GM19328 (cell line): ENCODE results near the gene ZNF280C.

Experiments
- ATAC-seq: cut with Tn5 transposase; IDR thresholded peaks from one replicate; pipeline ENCODE4 v1.9.1; 2021; ENCODE audit warnings: mild to moderate bottlenecking, moderate library complexity; ENCODE audit not compliant: unreplicated experiment

The ZNF280C gene

DNA sequence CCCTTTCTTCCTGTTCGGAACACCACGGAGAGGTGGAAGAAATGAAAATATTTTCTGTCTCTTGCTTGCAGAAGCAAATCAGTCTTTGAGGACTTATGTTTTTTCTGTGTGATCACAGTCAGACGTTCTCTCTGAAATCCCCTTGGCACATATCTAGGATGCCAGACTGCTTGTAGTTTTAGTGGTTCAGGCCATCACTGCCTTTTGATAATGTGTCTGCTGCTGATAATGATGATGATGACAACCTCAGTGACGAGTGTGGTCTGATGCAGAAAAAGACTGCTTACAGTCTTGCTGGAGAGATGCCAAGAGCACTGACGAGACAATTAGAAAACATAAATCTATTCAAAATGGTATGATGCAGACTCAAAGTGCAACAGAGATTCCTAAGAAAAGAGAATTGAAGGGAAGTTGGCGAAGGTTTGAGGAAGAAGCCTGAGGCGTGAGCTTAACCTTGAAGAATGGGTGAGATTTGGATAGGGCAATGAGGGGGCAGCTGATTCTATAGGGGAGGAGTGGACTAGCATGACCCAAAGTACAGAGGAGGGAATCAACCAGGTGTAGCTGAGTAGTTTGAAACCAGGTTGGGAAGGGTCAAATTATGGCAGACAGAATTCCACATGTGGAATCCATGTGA is 89.0 kb downstream of the ZNF280C start:
- no peak for ATAC-seq

DNA sequence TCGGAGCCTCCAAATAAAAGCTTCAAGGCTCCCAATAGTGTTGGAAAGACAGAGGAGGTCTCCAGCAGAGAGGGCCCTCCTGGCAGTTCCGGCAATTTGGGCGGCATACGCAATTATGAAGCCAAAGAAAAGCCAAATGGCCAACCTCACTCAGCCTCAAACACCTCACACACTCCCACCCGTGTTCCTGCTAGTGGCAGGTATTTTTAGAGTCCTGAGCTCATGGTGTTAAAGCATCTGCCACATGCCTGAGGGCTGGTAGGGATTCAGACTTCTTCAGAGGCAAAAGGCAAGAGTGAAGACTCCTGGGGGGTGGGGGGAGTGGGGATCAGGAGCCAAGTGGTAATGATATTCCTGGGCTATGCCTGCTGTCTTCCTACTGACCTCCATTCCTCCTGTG is 89.5 kb downstream of the ZNF280C start:
- ATAC-seq: no peak

DNA sequence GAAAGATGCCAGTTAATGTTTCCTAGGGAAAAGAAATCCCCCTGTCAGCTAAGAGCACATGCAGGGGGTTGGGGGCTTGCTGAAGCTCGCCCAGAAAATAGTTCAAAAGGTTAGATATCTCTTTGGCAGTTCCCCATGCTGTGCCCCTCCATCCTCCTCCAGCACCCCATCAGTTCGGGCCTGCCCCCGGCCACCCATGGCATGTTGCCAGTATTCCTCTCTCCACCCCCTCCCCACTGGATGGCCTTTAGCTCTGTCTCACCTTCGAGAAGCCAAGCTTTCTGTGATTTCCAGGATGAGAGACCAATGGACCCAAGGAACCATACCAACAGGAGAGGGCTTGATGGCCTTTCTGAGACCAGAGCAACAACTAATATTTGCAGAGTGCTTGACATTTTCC is 91.8 kb downstream of the ZNF280C start:
- ATAC-seq: no peak

DNA sequence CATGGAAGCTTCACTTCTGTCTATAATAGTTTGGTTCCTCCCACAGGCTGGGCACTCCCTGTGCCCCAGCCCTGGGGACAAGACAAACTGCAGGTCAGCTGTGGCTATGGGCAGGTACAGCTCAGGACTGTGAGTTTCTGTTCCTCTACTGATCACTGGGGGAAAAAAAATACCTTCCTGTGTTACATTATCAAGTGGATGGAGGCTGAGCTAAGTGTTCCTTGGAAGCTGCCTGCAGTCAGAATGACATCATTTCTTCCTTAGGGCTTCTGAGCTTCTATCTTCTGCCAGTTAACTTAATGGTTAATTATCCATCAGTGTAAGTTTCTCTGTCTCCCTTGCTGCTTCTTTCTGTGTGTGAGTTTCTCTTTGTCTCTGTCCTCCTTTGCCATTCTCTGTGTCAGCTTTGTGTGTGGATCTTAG is 92.3 kb downstream of the ZNF280C start:
- peak; percentile 69 for ATAC-seq

DNA sequence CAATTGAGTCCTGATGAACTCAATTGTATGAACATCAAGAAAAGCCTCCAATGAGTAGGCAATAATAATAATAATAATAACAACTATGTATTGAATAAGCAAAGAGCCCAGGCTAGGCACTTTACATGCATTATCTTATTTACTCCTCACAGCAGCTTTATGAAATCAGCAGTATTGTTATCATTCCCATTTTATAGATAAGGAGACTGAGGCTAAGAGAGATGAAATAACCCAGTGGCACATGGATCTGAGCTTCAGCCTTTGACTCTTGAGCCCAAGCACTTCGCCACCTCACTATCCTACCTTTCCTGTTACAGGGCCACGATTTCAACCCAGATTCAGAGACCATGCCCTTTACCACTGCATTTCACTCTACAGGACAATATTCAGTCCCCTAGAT is 93.8 kb downstream of the ZNF280C start:
- ATAC-seq: no peak

DNA sequence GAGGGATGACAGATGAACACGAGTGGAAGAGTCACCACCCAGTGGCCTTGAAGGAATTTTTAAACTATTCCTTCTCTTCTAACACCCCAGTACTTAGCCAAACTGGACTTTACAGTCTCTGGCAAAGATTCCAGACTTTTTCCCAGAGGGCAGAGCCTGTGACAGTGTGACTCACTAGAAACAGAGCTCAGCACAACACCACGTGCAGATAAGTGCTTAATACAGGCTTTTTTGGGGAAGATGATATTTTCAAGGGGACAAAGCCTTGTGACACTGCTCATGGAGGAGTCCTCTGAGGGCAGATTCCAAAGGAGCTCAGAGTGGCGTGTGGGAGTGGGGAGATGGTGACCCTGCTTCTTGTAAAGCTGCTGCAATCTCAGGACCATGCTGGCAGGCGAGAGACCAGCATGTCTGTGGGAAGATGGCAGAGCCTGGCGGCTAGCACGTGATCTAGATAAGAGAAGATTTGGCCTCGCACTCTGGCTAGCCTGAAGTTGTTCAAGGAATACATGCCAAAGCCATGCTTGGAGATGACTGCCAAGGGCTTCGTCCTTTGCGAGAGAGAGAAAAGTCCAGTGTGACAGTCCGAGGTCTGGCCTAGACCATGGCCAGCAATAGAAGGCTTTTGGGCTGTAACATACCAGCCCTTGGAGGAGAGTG is 94.5 kb downstream of the ZNF280C start:
- no peak for ATAC-seq

DNA sequence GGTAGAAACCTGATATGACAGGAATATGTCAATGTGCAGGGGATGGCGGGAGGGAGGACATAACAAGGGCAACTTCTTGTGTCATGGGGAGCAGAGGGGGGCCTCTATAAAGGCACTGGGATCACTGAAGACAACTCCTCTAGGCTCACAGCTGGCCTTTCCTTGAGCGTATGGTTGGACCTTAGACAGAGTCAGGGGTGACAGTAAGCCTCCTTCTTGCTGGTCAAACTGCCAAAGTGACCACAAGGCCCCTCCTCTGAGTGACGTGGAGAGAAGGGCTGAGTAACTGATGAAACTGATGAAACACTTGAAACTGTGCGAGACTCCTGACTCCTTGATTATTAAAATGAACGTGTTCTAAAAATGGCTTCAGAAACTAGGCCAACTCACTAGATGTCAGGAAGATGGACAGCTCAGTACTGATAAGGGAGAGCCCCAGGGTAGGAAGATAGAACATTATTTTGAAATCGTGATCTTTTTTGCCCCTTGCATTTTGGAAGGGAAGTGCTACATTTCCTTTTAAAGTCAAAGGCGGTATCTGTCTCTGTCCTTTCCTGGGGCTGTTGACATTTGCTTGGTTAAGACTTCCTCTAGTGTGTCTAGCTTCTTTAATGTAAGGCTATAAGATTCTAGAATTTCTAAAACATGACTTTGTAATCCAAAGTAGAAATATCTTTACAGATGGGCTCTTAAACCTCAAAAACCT is 95.4 kb downstream of the ZNF280C start:
- ATAC-seq: no peak

DNA sequence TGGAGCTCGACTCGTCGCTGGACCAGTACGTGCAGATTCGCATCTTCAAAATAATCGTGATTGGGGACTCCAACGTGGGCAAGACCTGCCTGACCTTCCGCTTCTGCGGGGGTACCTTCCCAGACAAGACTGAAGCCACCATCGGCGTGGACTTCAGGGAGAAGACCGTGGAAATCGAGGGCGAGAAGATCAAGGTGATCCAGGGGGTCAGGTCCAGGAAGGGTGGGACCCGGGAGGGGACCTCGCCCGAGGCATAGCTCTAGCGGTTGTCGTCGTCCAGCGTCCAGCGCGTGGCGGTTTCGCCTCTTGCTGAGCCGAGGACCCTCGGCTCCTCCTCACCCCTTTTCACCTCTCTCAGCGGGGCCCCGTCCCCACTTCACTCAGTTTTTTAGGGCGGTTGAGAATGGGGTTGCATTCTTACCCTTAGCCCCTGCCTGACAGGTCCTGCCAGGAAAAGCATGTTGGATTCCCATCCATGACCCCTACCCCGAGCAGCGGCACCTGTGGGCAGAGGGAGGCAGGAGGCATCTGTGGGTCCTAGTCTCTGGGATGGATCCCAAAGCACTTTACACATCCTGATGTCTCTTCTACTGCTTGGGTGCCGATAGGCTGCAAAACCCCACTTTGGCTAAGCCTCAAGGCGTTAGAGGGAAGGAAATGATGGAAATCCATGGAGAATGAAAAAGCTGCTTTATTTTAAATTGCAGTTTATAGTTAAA is 96.4 kb downstream of the ZNF280C start:
- no peak for ATAC-seq

DNA sequence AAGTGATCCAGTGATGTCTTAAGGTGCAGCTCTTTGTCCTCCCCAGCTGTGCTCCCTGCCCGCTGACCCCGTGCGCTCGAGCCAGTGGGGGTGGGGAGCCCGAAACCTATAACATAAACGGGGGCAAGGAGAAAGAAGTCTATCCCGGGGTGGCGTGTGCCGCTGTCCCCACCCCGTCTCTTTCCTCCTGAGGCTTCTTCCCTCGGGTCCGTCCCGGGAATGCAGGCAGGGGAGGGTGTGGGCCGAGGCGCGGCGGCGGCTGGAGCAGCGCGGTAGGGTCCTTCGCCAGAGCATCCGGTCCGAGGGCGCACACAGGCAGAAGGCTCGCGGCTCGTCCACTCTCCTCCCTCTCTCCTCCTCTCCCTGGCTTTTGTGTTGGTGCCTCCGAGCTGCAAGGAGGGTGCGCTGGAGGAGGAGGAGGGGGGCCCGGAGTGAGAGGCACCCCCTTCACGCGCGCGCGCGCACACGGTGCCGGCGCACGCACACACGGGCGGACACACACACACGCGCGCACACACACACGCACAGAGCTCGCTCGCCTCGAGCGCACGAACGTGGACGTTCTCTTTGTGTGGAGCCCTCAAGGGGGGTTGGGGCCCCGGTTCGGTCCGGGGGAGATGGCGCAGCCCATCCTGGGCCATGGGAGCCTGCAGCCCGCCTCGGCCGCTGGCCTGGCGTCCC is 97.1 kb downstream of the ZNF280C start, which contains the start of gene RAB33A:
Gene RAB33A (plus strand): TSS at position 517 of the 681 bp plus-strand sequence. CDS start 101 bp downstream, at position 618.
- no peak for ATAC-seq

DNA sequence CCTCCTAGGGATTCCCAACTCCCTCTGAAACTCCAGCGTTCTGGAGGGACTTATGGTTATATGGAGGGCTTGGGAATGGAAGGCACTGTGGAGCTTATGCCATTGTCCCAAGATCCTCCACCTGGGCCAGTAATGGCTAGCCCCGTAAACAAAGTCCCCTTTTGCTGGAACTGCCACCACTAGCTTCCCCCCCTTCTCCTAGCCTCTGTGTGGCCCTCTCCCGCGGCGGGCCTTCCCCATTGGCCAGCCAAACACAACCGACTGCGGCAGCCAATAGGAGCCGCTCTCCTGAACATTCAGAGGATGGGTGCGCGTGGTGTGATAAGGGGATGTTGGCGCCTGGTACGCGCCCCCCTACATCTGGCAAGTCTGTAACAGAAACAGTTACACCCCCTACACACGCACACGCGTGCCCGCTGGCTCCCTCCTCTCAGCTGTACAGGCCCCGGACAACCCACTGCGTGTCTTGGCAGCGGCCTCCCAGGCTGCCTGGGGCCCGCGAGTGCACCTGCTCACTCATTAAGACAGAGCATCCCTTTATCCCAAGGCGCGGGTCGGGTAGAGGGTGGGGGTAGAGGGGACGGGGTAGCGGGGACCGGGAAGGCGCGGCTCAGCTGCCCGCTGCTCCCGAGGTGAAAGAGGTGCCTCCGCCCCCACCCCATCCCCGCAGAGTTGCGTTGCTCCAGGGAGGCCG is 97.8 kb downstream of the ZNF280C start:
- ATAC-seq: peak; percentile 74

DNA sequence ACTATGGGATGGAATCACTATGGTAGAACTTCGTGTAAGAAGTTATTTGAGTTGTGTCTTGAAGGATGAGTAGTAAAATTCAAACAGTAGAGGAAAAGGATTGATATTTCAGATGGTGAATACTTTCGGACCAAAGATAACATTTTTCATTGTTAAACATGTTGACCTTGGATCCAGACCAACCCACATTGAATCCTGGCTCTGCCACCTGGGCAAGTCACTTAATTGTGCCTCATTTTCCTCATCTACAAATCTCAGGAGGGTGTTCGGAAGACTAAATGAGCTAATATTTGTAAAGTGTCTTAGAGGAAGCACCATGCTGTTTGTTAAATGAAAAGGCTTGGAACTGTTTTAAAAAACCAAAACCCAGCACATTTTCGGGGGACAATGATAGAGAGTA is 101.7 kb downstream of the ZNF280C start:
- ATAC-seq: no peak

DNA sequence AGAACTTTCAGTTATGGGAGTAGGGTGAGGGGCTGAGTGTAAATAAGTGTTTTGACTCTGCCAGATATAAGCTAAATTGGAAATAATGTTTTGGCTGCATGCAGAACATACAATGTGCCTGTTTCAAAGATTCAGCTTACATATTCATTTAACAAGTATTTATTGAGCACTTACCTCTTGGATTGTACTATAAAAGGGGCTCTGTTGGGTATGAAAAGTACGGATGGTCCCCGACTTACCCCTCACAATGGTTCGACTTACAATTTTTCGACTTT is 102.3 kb downstream of the ZNF280C start:
- ATAC-seq: no peak

DNA sequence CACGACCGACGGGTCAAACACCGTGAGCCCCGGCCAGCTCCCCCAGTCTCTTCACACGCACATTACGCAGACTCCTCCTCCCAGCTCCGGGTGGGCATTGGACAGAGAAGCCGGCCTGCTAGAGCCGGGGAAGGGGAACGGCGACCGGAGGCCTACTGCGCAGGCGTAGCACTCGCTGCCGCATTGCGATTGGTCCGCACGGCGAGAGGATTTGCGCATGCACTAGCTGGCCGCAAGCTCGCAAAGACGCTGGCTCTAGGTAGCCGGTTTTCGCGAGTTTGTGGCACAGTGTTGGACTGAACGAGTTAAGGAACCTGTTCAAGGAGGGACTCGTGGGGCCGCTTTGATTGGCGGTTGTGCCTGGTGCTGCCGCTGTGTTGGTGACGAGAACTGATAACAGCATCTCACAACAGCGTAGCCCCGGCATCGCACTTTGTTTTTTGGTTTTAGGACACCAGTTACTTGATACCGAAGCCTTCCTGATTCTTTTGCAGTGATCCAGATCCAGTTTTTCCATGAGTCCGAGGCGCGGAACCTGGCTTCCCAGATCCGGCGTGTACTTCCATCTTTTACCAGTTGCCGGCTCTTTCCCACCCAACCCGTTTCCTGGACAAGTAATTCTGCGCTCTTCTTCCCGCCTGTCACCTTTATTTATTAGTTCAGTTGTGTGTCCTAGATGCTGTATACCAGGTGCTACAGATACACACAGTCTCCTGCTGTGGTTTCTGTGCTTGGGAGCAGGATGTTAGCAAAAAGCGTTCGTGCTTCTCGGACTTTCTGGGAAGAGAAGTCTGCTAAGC is 102.8 kb downstream of the ZNF280C start, which contains the start of gene AIFM1:
Gene AIFM1 (minus strand): TSS at position 139 of the 800 bp plus-strand sequence. CDS start 185 bp downstream, outside the sequence.
- ATAC-seq: peak; percentile 89

DNA sequence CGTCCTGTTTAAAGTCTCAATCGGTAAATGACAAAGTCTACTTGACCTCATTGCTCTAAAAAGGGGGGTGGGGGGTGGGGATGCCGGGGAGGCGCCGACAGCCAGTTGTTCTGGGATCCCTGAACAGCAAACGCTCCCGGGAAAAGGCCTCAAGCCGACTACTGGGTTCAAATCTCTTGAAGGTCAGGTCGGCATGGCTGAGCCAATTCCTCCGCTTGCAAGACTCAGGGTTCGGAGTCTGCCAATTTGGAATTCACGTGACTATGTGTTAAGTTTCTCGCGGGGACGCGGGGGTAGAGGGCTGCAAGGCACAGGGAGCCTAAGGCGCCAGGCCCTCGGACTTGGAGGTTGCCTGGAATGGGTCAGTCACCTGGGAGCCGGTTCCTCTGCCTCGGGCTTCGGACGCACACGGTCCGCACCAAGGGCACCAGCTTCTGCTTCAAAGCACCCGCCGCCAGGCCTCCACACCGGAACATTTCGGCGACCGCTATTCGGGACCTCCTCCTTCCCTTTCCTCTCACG is 103.5 kb downstream of the ZNF280C start:
- no peak for ATAC-seq

DNA sequence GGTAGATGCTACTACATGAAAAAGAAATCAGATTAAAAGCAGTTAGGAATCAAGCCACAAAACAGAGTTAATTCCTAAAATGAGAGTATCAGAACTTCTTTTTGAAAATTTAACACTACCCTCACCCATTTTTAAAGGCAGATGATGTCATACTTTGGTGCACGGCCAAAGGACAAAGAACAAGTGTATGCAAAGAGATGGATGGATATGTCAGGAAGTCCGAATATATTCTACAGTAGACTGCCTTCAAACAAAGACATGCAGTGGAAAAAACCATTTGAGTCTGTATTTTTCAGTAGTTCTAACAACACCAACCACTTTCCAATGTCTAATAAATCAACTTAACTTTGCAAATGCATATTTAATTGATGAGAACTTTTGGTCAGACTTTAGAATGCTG is 105.3 kb downstream of the ZNF280C start:
- ATAC-seq: no peak

DNA sequence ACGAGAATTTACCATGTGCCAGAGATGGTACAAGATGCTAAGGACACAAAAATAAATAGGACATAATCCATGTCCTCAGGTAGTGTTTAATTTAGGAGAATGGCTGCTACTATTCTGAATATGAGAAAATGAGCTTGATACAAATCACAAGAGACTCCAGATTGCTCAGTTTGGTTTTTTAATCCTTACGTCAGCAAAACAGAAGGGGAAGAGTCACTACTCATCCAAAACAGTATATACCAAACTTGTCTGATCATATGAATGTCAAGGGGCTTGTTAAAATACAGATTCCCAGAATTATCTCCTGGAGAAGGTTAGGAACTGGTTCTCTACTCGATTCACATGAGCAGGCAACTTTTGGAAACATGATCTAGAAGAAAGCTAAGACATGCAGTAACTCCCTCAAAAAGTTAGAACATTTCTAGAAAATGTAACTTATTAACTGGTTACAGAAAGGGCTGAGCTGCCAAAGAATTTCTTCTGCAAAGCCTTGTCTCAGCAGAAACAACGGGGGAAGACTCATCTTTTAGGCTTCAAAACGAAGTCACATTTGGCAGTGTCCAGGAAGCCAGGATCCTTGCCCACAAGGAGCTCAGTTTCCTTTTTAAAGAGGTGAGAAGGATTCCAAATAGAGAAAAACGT is 106.5 kb downstream of the ZNF280C start:
- ATAC-seq: no peak

DNA sequence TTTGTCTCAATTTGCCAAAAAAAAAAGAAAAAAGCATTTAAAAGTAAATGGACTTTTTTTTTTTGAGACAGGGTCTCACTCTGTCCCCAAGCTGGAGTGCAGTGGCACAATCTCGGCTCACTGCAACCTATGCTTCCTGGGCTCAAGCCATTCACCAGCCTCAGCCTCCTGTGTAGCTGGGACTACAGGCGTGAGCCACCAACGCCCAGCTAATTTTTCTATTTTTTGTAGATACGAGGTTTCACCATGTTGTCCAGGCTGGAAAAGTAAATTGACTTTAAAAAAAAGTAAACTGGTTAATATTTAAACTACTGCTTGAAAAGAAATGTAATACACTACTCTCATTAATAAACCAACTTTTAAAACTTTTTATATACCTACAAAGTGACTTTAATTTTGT is 108.9 kb downstream of the ZNF280C start:
- no peak for ATAC-seq

DNA sequence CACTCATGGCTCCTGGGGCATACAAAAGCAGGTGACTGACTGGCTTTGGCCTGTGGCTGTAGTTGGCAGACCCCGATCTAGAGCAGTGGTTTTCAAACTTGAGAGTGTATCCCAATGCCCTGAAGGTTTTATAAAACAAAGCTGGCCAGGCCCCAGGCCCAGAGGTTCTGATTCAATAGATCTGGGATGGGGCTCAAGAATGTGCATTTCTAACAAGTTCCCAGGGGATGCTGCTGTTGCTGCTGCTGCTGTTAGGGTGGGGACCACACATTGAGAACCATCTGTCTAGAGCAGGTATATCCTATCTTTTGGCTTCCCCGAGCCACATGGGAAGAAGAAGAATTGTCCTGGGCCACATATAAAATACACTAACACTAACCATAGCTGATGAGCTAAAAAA is 110.4 kb downstream of the ZNF280C start:
- no peak for ATAC-seq

DNA sequence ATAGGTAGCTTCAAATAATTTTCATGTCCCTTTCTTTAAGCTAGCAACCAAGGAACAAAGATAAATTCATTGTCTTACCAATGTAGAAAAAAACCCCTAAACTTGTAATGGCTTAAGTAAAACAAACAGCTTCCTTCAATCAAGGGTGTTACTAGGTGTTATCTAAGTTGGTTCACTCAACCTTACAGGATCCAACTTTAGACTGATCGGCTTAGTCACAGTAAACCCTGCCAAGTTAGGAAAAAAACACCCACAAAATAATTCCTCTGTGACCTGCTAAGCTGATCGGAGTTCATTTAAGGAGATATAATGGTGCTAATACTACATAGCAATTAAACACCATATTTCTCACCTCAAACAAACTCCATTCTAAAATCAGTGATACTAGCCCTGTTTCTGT is 113.1 kb downstream of the ZNF280C start:
- ATAC-seq: no peak
